SK-N-SH (cell line): ENCODE data around the gene PCED1B. TPM values are rescaled to one million over a fixed set of nuclear protein-coding genes. Genes with fewer than 3 reads are reported as not detected.

Source experiments
- CTCF ChIA-PET: fragments of 300-600, 350-600 bp; formaldehyde crosslinking; extraction: SDS; loops from one replicate; lab custom pipeline; 2021; lab: Yijun Ruan, JAX
- POLR2A ChIA-PET: fragments of 350-600 bp; sonication (Branson Sonifier 250); formaldehyde crosslinking; extraction: SDS; loops from one replicate; lab custom pipeline; 2020; ENCODE audit warnings: antibody characterized with exemption, inconsistent platforms; lab: Yijun Ruan, JAX
- DNase-seq: peaks from one replicate; pipeline ENCODE4 v3.0.0; 2012
- H2AFZ ChIP-seq: fragments of 200-600 bp; sonication (generic); 2 replicates; pipeline ENCODE4 v1.8.1; 2016; ENCODE audit warnings: antibody characterized with exemption, mild to moderate bottlenecking, low read depth
- H3F3A ChIP-seq: fragments of 200-600 bp; sonication (generic); replicated peaks from 2 replicates; pipeline ENCODE3; 2016; ENCODE audit warnings: antibody characterized with exemption, mild to moderate bottlenecking; ENCODE audit not compliant: insufficient read depth
- H3K27ac ChIP-seq, 2 experiments: fragments of 200-500 bp in 1 of 2; fragments of 200-600 bp in 1 of 2; sonication (Bioruptor generic) in 1 of 2; sonication (generic), shearing (Covaris generic) in 1 of 2; 2 replicates each; pipeline versions ENCODE4 v1.5.1 to v1.6.1; 2014 to 2016; ENCODE audit warnings: low read depth in 2 of 2, inconsistent platforms in 1 of 2, low read length in 1 of 2, mild to moderate bottlenecking in 1 of 2, mixed read lengths in 1 of 2
- H3K27me3 ChIP-seq: fragments of 200-600 bp; sonication (generic), shearing (Covaris generic); 2 replicates; pipeline ENCODE4 v1.6.1; 2016; ENCODE audit warnings: mixed run types; ENCODE audit not compliant: insufficient read depth
- H3K36me3 ChIP-seq, 2 experiments: fragments of 200-500 bp in 1 of 2; fragments of 200-600 bp in 1 of 2; sonication (Bioruptor generic) in 1 of 2; sonication (generic) in 1 of 2; replicated peaks in 1 of 2; 2 replicates each; pipeline versions ENCODE3 to v1.5.1; 2014 to 2016; ENCODE audit warnings: low read length in 1 of 2, mild to moderate bottlenecking in 1 of 2; ENCODE audit not compliant: insufficient read depth in 2 of 2, control insufficient read depth in 1 of 2
- H3K4me1 ChIP-seq, 2 experiments: fragments of 200-500 bp in 1 of 2; fragments of 200-600 bp in 1 of 2; sonication (Bioruptor generic) in 1 of 2; sonication (generic), shearing (Covaris generic) in 1 of 2; 2 replicates each; pipeline versions ENCODE4 v1.5.1 to v1.6.1; 2014 to 2016; ENCODE audit warnings: low read depth in 1 of 2, low read length in 1 of 2, mixed run types in 1 of 2; ENCODE audit not compliant: insufficient read depth in 2 of 2, control insufficient read depth in 1 of 2
- H3K4me2 ChIP-seq: fragments of 200-600 bp; sonication (generic), shearing (Covaris generic); 2 replicates; pipeline ENCODE4 v1.6.1; 2017; ENCODE audit warnings: mixed run types
- H3K4me3 ChIP-seq, 2 experiments: fragments of 200-500 bp in 1 of 2; fragments of 200-600 bp in 1 of 2; sonication (Bioruptor generic) in 1 of 2; sonication (generic), shearing (Covaris generic) in 1 of 2; 2 replicates each; pipeline versions ENCODE4 v1.5.1 to v1.8.1; 2014 to 2016; ENCODE audit warnings: low read depth in 2 of 2, inconsistent platforms in 1 of 2, low read length in 1 of 2, mild to moderate bottlenecking in 1 of 2, mixed read lengths in 1 of 2, moderate library complexity in 1 of 2
- H3K79me2 ChIP-seq: fragments of 200-600 bp; sonication (generic); 2 replicates; pipeline ENCODE4 v1.8.1; 2017; ENCODE audit warnings: mild to moderate bottlenecking; ENCODE audit not compliant: insufficient read depth
- H3K9ac ChIP-seq: fragments of 200-600 bp; sonication (generic); 2 replicates; pipeline ENCODE4 v1.6.1; 2017; ENCODE audit warnings: mixed run types
- H3K9me2 ChIP-seq: fragments of 200-600 bp; sonication (generic); 2 replicates; pipeline ENCODE4 v1.6.1; 2017; ENCODE audit warnings: mixed run types
- H3K9me3 ChIP-seq: fragments of 200-600 bp; sonication (generic); 2 replicates; pipeline ENCODE4 v1.6.1; 2017; ENCODE audit warnings: mixed run types, mild to moderate bottlenecking, moderate library complexity
- H4K20me1 ChIP-seq: fragments of 200-600 bp; sonication (generic); 2 replicates; pipeline ENCODE4 v1.6.1; 2017; ENCODE audit warnings: mild to moderate bottlenecking, mixed run types; ENCODE audit not compliant: insufficient read depth
- CTCF ChIP-seq: fragments of 200-600 bp; sonication (generic); IDR thresholded peaks from 2 replicates; pipeline ENCODE4 v1.6.1; 2017; ENCODE audit warnings: antibody characterized with exemption, mild to moderate bottlenecking, moderate library complexity
- ELF1 ChIP-seq: IDR thresholded peaks from 2 replicates; pipeline ENCODE4 v1.4.0; 2012
- EZH2phosphoT487 ChIP-seq: fragments of 200-600 bp; sonication (generic); IDR thresholded peaks from 2 replicates; pipeline ENCODE4 v1.6.1; 2017; ENCODE audit warnings: low read depth, mixed run types, mild to moderate bottlenecking, antibody characterized with exemption, moderate library complexity, borderline replicate concordance
- FOXJ3 ChIP-seq: sonication (generic); formaldehyde crosslinking; IDR thresholded peaks from 2 replicates; pipeline ENCODE4 v1.5.1; 2020; ENCODE audit warnings: mild to moderate bottlenecking, missing genetic modification reagents
- GATA2 ChIP-seq: sonication (generic); formaldehyde crosslinking; IDR thresholded peaks from 2 replicates; pipeline ENCODE4 v1.5.0; 2020; ENCODE audit warnings: mild to moderate bottlenecking, missing genetic modification reagents
- JUND ChIP-seq: IDR thresholded peaks from 2 replicates; pipeline ENCODE4 v1.4.0; 2012
- MXI1 ChIP-seq: IDR thresholded peaks from 2 replicates; pipeline ENCODE4 v1.6.1; 2012; ENCODE audit warnings: mild to moderate bottlenecking, low read depth, low read length, improper control_type of control experiment
- NFIC ChIP-seq: IDR thresholded peaks from 2 replicates; pipeline ENCODE4 v1.4.0; 2012; ENCODE audit warnings: borderline replicate concordance
- NRF1 ChIP-seq: IDR thresholded peaks from 2 replicates; pipeline ENCODE4 v1.6.1; 2012; ENCODE audit warnings: low read depth, mild to moderate bottlenecking, low read length
- PBX3 ChIP-seq: IDR thresholded peaks from 2 replicates; pipeline ENCODE4; 2012
- POLR2AphosphoS5 ChIP-seq: IDR thresholded peaks from 2 replicates; pipeline ENCODE4 v1.6.1; 2012; ENCODE audit warnings: low read depth, low read length
- RFX5 ChIP-seq: IDR thresholded peaks from 2 replicates; pipeline ENCODE4 v1.6.1; 2012; ENCODE audit warnings: mild to moderate bottlenecking, improper control_type of control experiment, low read length
- SIN3A ChIP-seq: IDR thresholded peaks from 2 replicates; pipeline ENCODE4 v1.6.1; 2012; ENCODE audit warnings: low read depth, mild to moderate bottlenecking, low read length, moderate library complexity, borderline replicate concordance
- SMC3 ChIP-seq: IDR thresholded peaks from 2 replicates; pipeline ENCODE4 v1.6.1; 2012; ENCODE audit warnings: low read depth, low read length, improper control_type of control experiment
- TAF1 ChIP-seq: IDR thresholded peaks from 2 replicates; pipeline ENCODE4 v1.6.1; 2012; ENCODE audit warnings: low read depth, mild to moderate bottlenecking, low read length, moderate library complexity, borderline replicate concordance
- TCF12 ChIP-seq: IDR thresholded peaks from 2 replicates; pipeline ENCODE4 v1.4.0; 2012
- USF2 ChIP-seq: fragments of 150-350 bp; IDR thresholded peaks from 2 replicates; pipeline ENCODE4 v1.6.1; 2017; ENCODE audit warnings: antibody characterized with exemption, low read length, low read depth, borderline replicate concordance
- WGBS: methylation state at CpG from one replicate; pipeline ENCODE4 v1.1.6; 2017; ENCODE audit warnings: low lambda C conversion rate; 5-methylcytosine and 5-hydroxymethylcytosine counted together
- polyA plus RNA-seq, 3 experiments: library from polyadenylated mRNA; depleted of rRNA; stranded (reverse); fragments of >200 nt; gene quantifications; 2 replicates each; pipeline ENCODE4 v1.2.3, GENCODE V29; 2012

PCED1B gene
- polyA plus RNA-seq (2012; rRNA removed), result 0.08 and 0.21 TPM in 2 replicates
- 0.07 and 0.10 TPM in 2 replicates for polyA plus RNA-seq (2012; cell fraction: cytosol; rRNA removed)
- 0.33 and 0.40 TPM in 2 replicates for polyA plus RNA-seq (2012; cell fraction: nucleus; rRNA removed)

- peaks cover 0 to 22% of the 10 kb centered on the region in 2 experiments; a peak in 3 of 4 replicates for H3K4me1 ChIP-seq
- H3K9ac ChIP-seq, result peak within 1 kb of the TSS; percentile 58
- TF ChIP-seq TAF1 (no peak), GATA2 (CRISPR knock-in tag) (no peak), USF2 (no peak), SMC3 (0 out of 2 replicates have a peak, but pooled peaks have one; percentile 19), SIN3A (0 out of 2 replicates have a peak, but pooled peaks have one; percentile 19), MXI1 (no peak), CTCF (peak; percentile 41; the same call in 1 of the 2 replicates), TCF12 (no peak), EZH2phosphoT487 (no peak), PBX3 (peak; percentile 15; the same call in 1 of the 2 replicates)
- H3K4me2 ChIP-seq, result peak within 1 kb of the TSS; percentile 88
- H3K79me2 ChIP-seq, result peaks cover 10% of the 10 kb centered on the region; the same call in 1 of the 2 replicates
- 1% methylated on average over 14 of the region's 58 CpGs for WGBS
- peak within 1 kb of the TSS in 1 of 2 experiments; percentile 66; a peak in 2 of 4 replicates for H3K27ac ChIP-seq
- no peaks in the 10 kb centered on the region for H3K9me3 ChIP-seq
- H2AFZ ChIP-seq, result peak within 1 kb of the TSS; percentile 82
- H3F3A ChIP-seq, result peaks cover 22% of the 10 kb centered on the region
- peak; percentile 33 for DNase-seq
- no peaks in the 10 kb centered on the region for H3K36me3 ChIP-seq
- no peaks in the 10 kb centered on the region for H3K9me2 ChIP-seq
- ChIA-PET CTCF (interaction anchor here (1.1 kb wide), 1 partner anchor 8 kb away, joined by 3 read pairs; no protein-coding TSS in a partner anchor), POLR2A (no interaction called here)
- H3K27me3 ChIP-seq, result peaks cover 18% of the 10 kb centered on the region
- no peaks in the 10 kb centered on the region for H4K20me1 ChIP-seq
- peak within 1 kb of the TSS; percentile 47 to 66; a peak in 3 of 4 replicates for H3K4me3 ChIP-seq
These were observed at the start of gene PCED1B, which contains the start of gene AMIGO2 for GRCh38 chr12:47079468-47079980. Gene PCED1B, plus strand, starts transcription at chr12:47079621. Its CDS starts 155,443 bp downstream, at chr12:47235064. Gene AMIGO2, minus strand, starts transcription at chr12:47079959. Its CDS starts 957 bp downstream, at chr12:47079002.

GRCh38 chr12:47029903-47030302 lies 49.5 kb upstream of the PCED1B start:
- Histone ChIP-seq H3K4me1 (no peaks in the 10 kb centered on the region), H3K9me2 (no peaks in the 10 kb centered on the region), H2AFZ (no peak overlapping the region), H3K4me2 (no peak overlapping the region), H3K36me3 (no peaks in the 10 kb centered on the region), H3K9ac (no peak overlapping the region), H4K20me1 (no peaks in the 10 kb centered on the region), H3F3A (no peaks in the 10 kb centered on the region), H3K27ac (no peak overlapping the region), H3K9me3 (no peaks in the 10 kb centered on the region), H3K79me2 (no peaks in the 10 kb centered on the region), H3K4me3 (no peak overlapping the region), H3K27me3 (peaks cover 7% of the 10 kb centered on the region; the same call in 1 of the 2 replicates)
- DNase-seq, result no peak
- ChIA-PET POLR2A (no interaction called here), CTCF (no interaction called here)
- WGBS, result 80% methylated on average over 2 of the region's 2 CpGs
- no peak for TF ChIP-seq POLR2AphosphoS5
- no peak for TF ChIP-seq JUND
- no peak for TF ChIP-seq RFX5
- TF ChIP-seq GATA2 (CRISPR knock-in tag), result no peak
- no peak for TF ChIP-seq ELF1
- no peak for TF ChIP-seq NFIC
- TF ChIP-seq SMC3, result no peak
- no peak for TF ChIP-seq FOXJ3 (CRISPR knock-in tag)
- no peak for TF ChIP-seq PBX3
- TF ChIP-seq NRF1, result no peak
